ENCODE results near the gene TBPL2. TPM values are rescaled to one million over a fixed set of nuclear protein-coding genes. Genes with fewer than 3 reads are reported as not detected.

The TBPL2 gene
- total and polyA plus RNA-seq, 2 of the 13 experiments (the other 11 are each of a cell fraction or from before 2014, with no cell fraction given): not detected

DNA sequence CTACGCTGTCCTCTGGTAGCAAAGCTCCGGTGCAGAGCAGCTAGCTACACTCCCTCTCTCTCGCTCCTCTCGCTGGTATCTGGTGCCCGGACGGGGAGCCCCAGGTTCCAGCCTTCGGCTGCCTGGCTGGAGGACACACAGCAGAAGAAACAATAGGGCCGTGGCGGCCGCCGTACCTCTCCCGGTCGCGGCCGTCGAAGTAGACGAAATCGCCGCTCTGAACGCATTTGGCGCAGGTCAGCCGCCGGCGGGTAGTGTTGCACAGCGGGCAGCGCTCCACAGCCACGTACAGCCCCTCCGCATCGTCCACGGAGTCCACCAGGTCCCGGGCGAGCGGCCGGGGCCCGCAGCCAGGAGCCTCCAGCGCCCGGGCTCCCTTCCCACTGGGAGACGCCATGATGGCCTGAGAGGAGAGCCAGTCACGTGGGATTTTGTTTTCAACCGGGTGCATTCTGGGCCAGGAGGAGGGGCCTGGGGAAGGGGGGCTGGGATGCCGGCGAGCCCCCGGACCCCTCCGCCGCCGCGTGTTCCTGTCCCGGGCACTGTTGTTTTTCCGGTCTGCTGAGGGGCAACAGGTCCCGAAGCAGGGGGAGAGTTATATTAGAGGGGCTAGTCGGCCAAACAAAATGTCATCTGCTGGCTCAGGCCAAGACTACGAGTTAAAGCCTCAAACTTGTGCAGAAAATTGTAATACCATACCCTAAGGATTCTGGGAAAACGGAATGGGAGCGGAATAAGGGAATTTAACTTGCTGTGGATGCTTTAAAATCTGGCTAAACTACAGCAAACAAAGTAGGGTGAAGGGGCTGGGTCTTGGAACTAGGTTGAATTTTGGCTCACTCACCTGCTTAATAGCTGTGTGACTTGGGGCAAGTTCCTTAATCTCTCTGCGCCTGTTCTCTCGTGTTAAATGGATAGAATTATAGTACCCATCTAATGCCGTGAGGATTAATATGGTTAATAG is 28.7 kb downstream of the TBPL2 start, which contains the start of gene ATG14 (continued):
- TF ChIP-seq ZNF691 (CRISPR knock-in tag; IDR thresholded peaks at IDR 0.05; ENCODE audit: borderline replicate concordance, low read depth): no peak; the same call in 1 of the 2 replicates
- peak; percentile 67; the same call in 1 of the 2 replicates for TF ChIP-seq ZNF280D (CRISPR knock-in tag; IDR thresholded peaks at IDR 0.05)
- TF ChIP-seq PTBP1 (IDR thresholded peaks at IDR 0.05; ENCODE audit: low read depth, low read length, poor library complexity, severe bottlenecking): no peak
- TF ChIP-seq ZNF569 (CRISPR knock-in tag; IDR thresholded peaks at IDR 0.05; ENCODE audit: borderline replicate concordance): no peak
- no peak for TF ChIP-seq XBP1 (CRISPR knock-in tag; IDR thresholded peaks at IDR 0.05)
- no peak for TF ChIP-seq KDM6A (CRISPR knock-in tag; IDR thresholded peaks at IDR 0.05; ENCODE audit: low read depth)
- peak; percentile 87; the same call in 1 of the 2 replicates for TF ChIP-seq ZFP90 (CRISPR knock-in tag; IDR thresholded peaks at IDR 0.05; ENCODE audit: borderline replicate concordance)
- TF ChIP-seq SOX6 (IDR thresholded peaks at IDR 0.05): no peak
- peak; percentile 56 for TF ChIP-seq SOX6 (CRISPR knock-in tag; IDR thresholded peaks at IDR 0.05)
- no peak for TF ChIP-seq ZNF136 (CRISPR knock-in tag; IDR thresholded peaks at IDR 0.05; ENCODE audit: low read depth)
- TF ChIP-seq HOXD1 (CRISPR knock-in tag; IDR thresholded peaks at IDR 0.05): no peak
- peak; percentile 78 for TF ChIP-seq REPIN1 (CRISPR knock-in tag; IDR thresholded peaks at IDR 0.05; ENCODE audit: borderline replicate concordance, low read depth)
- TF ChIP-seq, protein P1, sequence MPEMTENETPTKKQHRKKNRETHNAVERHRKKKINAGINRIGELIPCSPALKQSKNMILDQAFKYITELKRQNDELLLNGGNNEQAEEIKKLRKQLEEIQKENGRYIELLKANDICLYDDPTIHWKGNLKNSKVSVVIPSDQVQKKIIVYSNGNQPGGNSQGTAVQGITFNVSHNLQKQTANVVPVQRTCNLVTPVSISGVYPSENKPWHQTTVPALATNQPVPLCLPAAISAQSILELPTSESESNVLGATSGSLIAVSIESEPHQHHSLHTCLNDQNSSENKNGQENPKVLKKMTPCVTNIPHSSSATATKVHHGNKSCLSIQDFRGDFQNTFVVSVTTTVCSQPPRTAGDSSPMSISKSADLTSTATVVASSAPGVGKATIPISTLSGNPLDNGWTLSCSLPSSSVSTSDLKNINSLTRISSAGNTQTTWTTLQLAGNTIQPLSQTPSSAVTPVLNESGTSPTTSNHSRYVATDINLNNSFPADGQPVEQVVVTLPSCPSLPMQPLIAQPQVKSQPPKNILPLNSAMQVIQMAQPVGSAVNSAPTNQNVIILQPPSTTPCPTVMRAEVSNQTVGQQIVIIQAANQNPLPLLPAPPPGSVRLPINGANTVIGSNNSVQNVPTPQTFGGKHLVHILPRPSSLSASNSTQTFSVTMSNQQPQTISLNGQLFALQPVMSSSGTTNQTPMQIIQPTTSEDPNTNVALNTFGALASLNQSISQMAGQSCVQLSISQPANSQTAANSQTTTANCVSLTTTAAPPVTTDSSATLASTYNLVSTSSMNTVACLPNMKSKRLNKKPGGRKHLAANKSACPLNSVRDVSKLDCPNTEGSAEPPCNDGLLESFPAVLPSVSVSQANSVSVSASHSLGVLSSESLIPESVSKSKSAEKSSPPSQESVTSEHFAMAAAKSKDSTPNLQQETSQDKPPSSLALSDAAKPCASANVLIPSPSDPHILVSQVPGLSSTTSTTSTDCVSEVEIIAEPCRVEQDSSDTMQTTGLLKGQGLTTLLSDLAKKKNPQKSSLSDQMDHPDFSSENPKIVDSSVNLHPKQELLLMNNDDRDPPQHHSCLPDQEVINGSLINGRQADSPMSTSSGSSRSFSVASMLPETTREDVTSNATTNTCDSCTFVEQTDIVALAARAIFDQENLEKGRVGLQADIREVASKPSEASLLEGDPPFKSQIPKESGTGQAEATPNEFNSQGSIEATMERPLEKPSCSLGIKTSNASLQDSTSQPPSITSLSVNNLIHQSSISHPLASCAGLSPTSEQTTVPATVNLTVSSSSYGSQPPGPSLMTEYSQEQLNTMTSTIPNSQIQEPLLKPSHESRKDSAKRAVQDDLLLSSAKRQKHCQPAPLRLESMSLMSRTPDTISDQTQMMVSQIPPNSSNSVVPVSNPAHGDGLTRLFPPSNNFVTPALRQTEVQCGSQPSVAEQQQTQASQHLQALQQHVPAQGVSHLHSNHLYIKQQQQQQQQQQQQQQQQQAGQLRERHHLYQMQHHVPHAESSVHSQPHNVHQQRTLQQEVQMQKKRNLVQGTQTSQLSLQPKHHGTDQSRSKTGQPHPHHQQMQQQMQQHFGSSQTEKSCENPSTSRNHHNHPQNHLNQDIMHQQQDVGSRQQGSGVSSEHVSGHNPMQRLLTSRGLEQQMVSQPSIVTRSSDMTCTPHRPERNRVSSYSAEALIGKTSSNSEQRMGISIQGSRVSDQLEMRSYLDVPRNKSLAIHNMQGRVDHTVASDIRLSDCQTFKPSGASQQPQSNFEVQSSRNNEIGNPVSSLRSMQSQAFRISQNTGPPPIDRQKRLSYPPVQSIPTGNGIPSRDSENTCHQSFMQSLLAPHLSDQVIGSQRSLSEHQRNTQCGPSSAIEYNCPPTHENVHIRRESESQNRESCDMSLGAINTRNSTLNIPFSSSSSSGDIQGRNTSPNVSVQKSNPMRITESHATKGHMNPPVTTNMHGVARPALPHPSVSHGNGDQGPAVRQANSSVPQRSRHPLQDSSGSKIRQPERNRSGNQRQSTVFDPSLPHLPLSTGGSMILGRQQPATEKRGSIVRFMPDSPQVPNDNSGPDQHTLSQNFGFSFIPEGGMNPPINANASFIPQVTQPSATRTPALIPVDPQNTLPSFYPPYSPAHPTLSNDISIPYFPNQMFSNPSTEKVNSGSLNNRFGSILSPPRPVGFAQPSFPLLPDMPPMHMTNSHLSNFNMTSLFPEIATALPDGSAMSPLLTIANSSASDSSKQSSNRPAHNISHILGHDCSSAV (CRISPR knock-in tag; IDR thresholded peaks at IDR 0.05; ENCODE audit: borderline replicate concordance): no peak
- no peak for TF ChIP-seq ZNF512 (CRISPR knock-in tag; IDR thresholded peaks at IDR 0.05)

Data from HepG2 (cell line).